HCT116 (cell line): ENCODE measurements around the gene HEATR3. TPM values are rescaled to one million over a fixed set of nuclear protein-coding genes. Genes with fewer than 3 reads are reported as not detected.

ENCODE experiments used
- ATAC-seq: fragments of 200-7000 bp; cut with Tn5 transposase; 2 replicates; pipeline ENCODE4 v1.9.1; 2020; ENCODE audit warnings: mild to moderate bottlenecking, moderate library complexity
- BruUV-seq: library from RNA; stranded (reverse); fragments of 400-500 nt; replicated peaks from 2 replicates; lab custom pipeline; 2021; lab: Mats Ljungman, UMichigan
- CTCF ChIA-PET: fragments of 300-600 bp; sonication (Branson Sonifier 250); formaldehyde crosslinking; loops from one replicate; lab custom pipeline; 2021; ENCODE audit warnings: antibody characterized with exemption; lab: Charles Lee
- POLR2A ChIA-PET: fragments of 300-600, 350-600 bp; sonication (Branson Sonifier 250); formaldehyde crosslinking; loops from one replicate; lab custom pipeline; 2021; ENCODE audit warnings: antibody characterized with exemption; lab: Charles Lee
- RAD21 ChIA-PET, 2 experiments: fragments of 300-600 bp; sonication (Branson Sonifier 250); formaldehyde crosslinking; loops; one replicate each; lab custom pipeline; 2023; ENCODE audit warnings: low total read pairs in 2 of 2; ENCODE audit not compliant: uncharacterized antibody in 2 of 2, unreplicated experiment in 2 of 2, low non-redundant PET in 1 of 2; lab: Charles Lee
- DNase-seq: peaks from one replicate; pipeline ENCODE4 v3.0.0-alpha.2; 2010; ENCODE audit warnings: low read depth, low spot score
- H2AFZ ChIP-seq: fragments of 200-600 bp; shearing (Covaris generic), sonication (generic); 2 replicates; pipeline ENCODE4 v1.6.1; 2017; ENCODE audit warnings: low read depth, mixed run types, mixed read lengths, antibody characterized with exemption, low read length; ENCODE audit not compliant: poor library complexity, severe bottlenecking
- H3K27ac ChIP-seq: 2 replicates; pipeline ENCODE4 v1.5.1; 2012; ENCODE audit warnings: low read depth, low read length
- H3K27me3 ChIP-seq: fragments of 200-600 bp; sonication (generic); 2 replicates; pipeline ENCODE4 v1.6.1; 2016; ENCODE audit warnings: mixed run types, low read length, mixed read lengths; ENCODE audit not compliant: insufficient read depth
- H3K36me3 ChIP-seq, 2 experiments: fragments of 200-500 bp in 1 of 2; fragments of 200-600 bp in 1 of 2; sonication (Bioruptor generic) in 1 of 2; sonication (generic) in 1 of 2; 2 replicates each; pipeline versions ENCODE4 v1.5.1 to v1.6.1; 2014 to 2016; ENCODE audit warnings: low read length in 2 of 2, inconsistent platforms in 1 of 2, mixed read lengths in 1 of 2, mixed run types in 1 of 2; ENCODE audit not compliant: insufficient read depth in 2 of 2, control insufficient read depth in 1 of 2
- H3K4me1 ChIP-seq, 2 experiments: fragments of 200-600 bp in 1 of 2; sonication (generic) in 1 of 2; 2 replicates each; pipeline versions ENCODE4 v1.5.1 to v1.6.1; 2012 to 2017; ENCODE audit warnings: low read length in 2 of 2, inconsistent platforms in 1 of 2, mild to moderate bottlenecking in 1 of 2, mixed read lengths in 1 of 2, mixed run types in 1 of 2, moderate library complexity in 1 of 2; ENCODE audit not compliant: insufficient read depth in 2 of 2, control insufficient read depth in 1 of 2
- H3K4me2 ChIP-seq: fragments of 200-600 bp; sonication (generic); 2 replicates; pipeline ENCODE4 v1.6.1; 2017; ENCODE audit warnings: mixed run types, low read length, mixed read lengths
- H3K4me3 ChIP-seq, 2 experiments: fragments of 200-600 bp in 1 of 2; sonication (generic) in 1 of 2; replicated peaks in 1 of 2; 2 replicates each; pipeline ENCODE4 v1.5.1; 2011 to 2016; ENCODE audit warnings: low read length in 2 of 2, control low read depth in 1 of 2, low read depth in 1 of 2, mild to moderate bottlenecking in 1 of 2, mixed read lengths in 1 of 2, mixed run types in 1 of 2
- H3K79me2 ChIP-seq: fragments of 200-600 bp; sonication (generic); 2 replicates; pipeline ENCODE4 v1.6.1; 2017; ENCODE audit warnings: mild to moderate bottlenecking, mixed run types, low read length, moderate library complexity, mixed read lengths; ENCODE audit not compliant: insufficient read depth
- H3K9ac ChIP-seq: fragments of 200-600 bp; sonication (generic); 2 replicates; pipeline ENCODE4 v1.6.1; 2016; ENCODE audit warnings: low read length, mixed read lengths
- H3K9me2 ChIP-seq: fragments of 200-600 bp; sonication (generic), shearing (Covaris generic); 2 replicates; pipeline ENCODE4 v1.6.1; 2017; ENCODE audit warnings: mixed run types, mild to moderate bottlenecking, moderate library complexity; ENCODE audit not compliant: insufficient read depth
- H3K9me3 ChIP-seq, 2 experiments: fragments of 200-500 bp in 1 of 2; fragments of 200-600 bp in 1 of 2; sonication (Bioruptor generic) in 1 of 2; sonication (generic) in 1 of 2; 2 replicates each; pipeline ENCODE4 v1.6.1; 2014 to 2017; ENCODE audit warnings: low read length in 2 of 2, mixed read lengths in 2 of 2, inconsistent platforms in 1 of 2, low read depth in 1 of 2, mild to moderate bottlenecking in 1 of 2, mixed run types in 1 of 2, moderate library complexity in 1 of 2; ENCODE audit not compliant: control insufficient read depth in 1 of 2, insufficient read depth in 1 of 2
- H4K20me1 ChIP-seq: fragments of 200-600 bp; sonication (generic), shearing (Covaris generic); 2 replicates; pipeline ENCODE4 v1.6.1; 2017; ENCODE audit warnings: mixed run types, mild to moderate bottlenecking, moderate library complexity; ENCODE audit not compliant: insufficient read depth
- CBX3 ChIP-seq: IDR thresholded peaks from 2 replicates; pipeline ENCODE4 v1.6.1; 2012; ENCODE audit warnings: low read depth
- CEBPB ChIP-seq: IDR thresholded peaks from 2 replicates; pipeline ENCODE4 v1.6.1; 2012; ENCODE audit warnings: low read depth
- CTCF ChIP-seq, 3 experiments: fragments of 200-600 bp in 1 of 3; sonication (generic) in 1 of 3; IDR thresholded peaks in 2 of 3; conservative IDR thresholded peaks in 1 of 3; 2 replicates each; pipeline ENCODE4 v1.5.1; 2012 to 2017; ENCODE audit warnings: low read depth in 2 of 3, low read length in 2 of 3, antibody characterized with exemption in 1 of 3, borderline replicate concordance in 1 of 3, control low read depth in 1 of 3, mild to moderate bottlenecking in 1 of 3, mixed read lengths in 1 of 3, mixed run types in 1 of 3, moderate library complexity in 1 of 3; ENCODE audit not compliant: insufficient read depth in 1 of 3
- EGR1 ChIP-seq: IDR thresholded peaks from 2 replicates; pipeline ENCODE4 v1.6.1; 2012; ENCODE audit warnings: low read depth
- EZH2 ChIP-seq: fragments of 200-600 bp; sonication (generic); IDR thresholded peaks from 2 replicates; pipeline ENCODE4 v1.6.1; 2017; ENCODE audit warnings: antibody characterized with exemption, mixed run types
- EZH2phosphoT487 ChIP-seq: fragments of 200-600 bp; IDR thresholded peaks from 2 replicates; pipeline ENCODE4 v1.6.1; 2018; ENCODE audit warnings: antibody characterized with exemption, borderline replicate concordance
- FOSL1 ChIP-seq: IDR thresholded peaks from 2 replicates; pipeline ENCODE4 v1.6.1; 2012; ENCODE audit warnings: low read depth
- POLR2AphosphoS5 ChIP-seq: IDR thresholded peaks from 2 replicates; pipeline ENCODE4 v1.6.1; 2011; ENCODE audit warnings: mild to moderate bottlenecking, low read depth, low read length, moderate library complexity
- RAD21 ChIP-seq: IDR thresholded peaks from 2 replicates; pipeline ENCODE4 v1.6.1; 2012; ENCODE audit warnings: low read depth, mild to moderate bottlenecking
- TCF7L2 ChIP-seq: IDR thresholded peaks from 2 replicates; pipeline ENCODE4 v1.7.0; 2011; ENCODE audit warnings: borderline replicate concordance, inconsistent platforms; ENCODE audit not compliant: insufficient read depth, insufficient read length; ENCODE audit errors: extremely low read depth
- YY1 ChIP-seq: IDR thresholded peaks from 2 replicates; pipeline ENCODE4 v1.6.1; 2011; ENCODE audit warnings: low read length, low read depth, moderate library complexity, mild to moderate bottlenecking; ENCODE audit not compliant: insufficient replicate concordance; ENCODE audit errors: extremely low read depth
- ZBTB33 ChIP-seq: IDR thresholded peaks from 2 replicates; pipeline ENCODE4 v1.6.1; 2011; ENCODE audit warnings: mild to moderate bottlenecking, low read length, moderate library complexity; ENCODE audit not compliant: insufficient replicate concordance; ENCODE audit errors: extremely low read depth
- ZFX ChIP-seq: fragments of 450-650 bp; IDR thresholded peaks from 2 replicates; pipeline ENCODE4 v1.6.1; 2017
- ZNF274 ChIP-seq: fragments of 200-500 bp; sonication (Bioruptor generic); IDR thresholded peaks from 2 replicates; pipeline ENCODE4 v1.6.1; 2014; ENCODE audit warnings: mild to moderate bottlenecking, low read depth, low read length, inconsistent platforms
- intact Hi-C: fragments of 100-400 bp; cut with micrococcal nuclease; formaldehyde crosslinking; loops from 2 replicates; pipeline ENCODE4 v1.10.0; 2022
- total RNA-seq: library from RNA; stranded (reverse); gene quantifications from one replicate; pipeline ENCODE4 v1.2.1, GENCODE V29; 2021; ENCODE audit not compliant: unreplicated experiment
- TF ChIP-seq, protein P1 (sequence below): IDR thresholded peaks from 2 replicates; pipeline ENCODE4 v1.6.1; 2012
- TF ChIP-seq, protein P2 (sequence below): IDR thresholded peaks from 2 replicates; pipeline ENCODE4 v1.6.1; 2012

HEATR3 gene
- total RNA-seq, 1 experiment from 2014 or later, result 16.3 TPM

DNA sequence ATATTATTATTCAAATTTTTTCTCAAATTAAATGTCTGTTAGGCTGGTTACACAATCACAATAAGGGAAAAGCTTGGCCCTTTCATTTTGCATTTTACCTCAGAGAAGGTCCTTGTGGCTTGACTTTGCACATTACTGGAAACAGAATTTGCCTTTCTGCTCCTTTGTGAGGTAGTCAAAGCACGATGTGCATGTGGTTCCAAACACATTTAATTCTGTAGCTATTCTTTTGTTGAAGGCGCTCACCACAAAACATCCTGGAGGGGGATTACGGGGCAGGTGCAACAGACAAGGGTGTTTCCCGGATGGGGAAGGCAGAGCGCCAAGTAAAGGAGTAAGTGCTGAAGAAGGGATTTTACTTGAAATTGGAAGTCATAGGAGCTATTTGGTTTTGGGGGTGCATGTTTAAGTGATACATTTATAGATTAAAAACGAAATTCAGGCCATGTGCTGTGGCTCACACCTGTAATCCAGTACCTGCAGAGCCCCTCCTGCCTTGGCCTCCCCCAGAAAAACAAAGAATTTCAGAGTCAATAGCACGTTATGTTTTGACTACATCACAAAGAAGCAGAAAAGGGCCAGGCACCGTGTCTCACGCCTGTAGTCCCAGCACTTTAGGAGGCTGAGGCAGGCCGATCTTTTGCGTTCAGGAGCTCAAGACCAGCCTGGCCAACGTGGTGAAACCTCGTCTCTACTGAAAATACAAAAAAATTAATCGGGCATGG lies 56.1 kb downstream of the HEATR3 start:
- Histone ChIP-seq H3K4me1 (no peaks in the 10 kb centered on the region), H3K27ac (no peak overlapping the region), H3K9ac (no peak overlapping the region), H4K20me1 (no peaks in the 10 kb centered on the region), H3K27me3 (no peaks in the 10 kb centered on the region), H3K4me2 (no peak overlapping the region), H2AFZ (no peak overlapping the region), H3K36me3 (no peaks in the 10 kb centered on the region), H3K9me2 (no peaks in the 10 kb centered on the region), H3K9me3 (no peaks in the 10 kb centered on the region)
- no peak for DNase-seq
- ATAC-seq, result no peak
- intact Hi-C loops, result no loop called here
- RAD21 ChIA-PET, result no interaction called here
- TF ChIP-seq, protein P1, sequence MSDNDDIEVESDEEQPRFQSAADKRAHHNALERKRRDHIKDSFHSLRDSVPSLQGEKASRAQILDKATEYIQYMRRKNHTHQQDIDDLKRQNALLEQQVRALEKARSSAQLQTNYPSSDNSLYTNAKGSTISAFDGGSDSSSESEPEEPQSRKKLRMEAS, result no peak
- no peak for TF ChIP-seq CBX3
- TF ChIP-seq FOSL1, result no peak
- no peak for TF ChIP-seq CEBPB
- TF ChIP-seq ZFX, result no peak
- no peak for TF ChIP-seq YY1
- TF ChIP-seq EZH2phosphoT487, result no peak
- no peak for TF ChIP-seq TCF7L2
- no peak for TF ChIP-seq RAD21
- no peak for TF ChIP-seq EGR1
- TF ChIP-seq EZH2, result no peak
- TF ChIP-seq POLR2AphosphoS5, result no peak
- TF ChIP-seq, all 23 proteins: peak for 0
- no TSS peak for BruUV-seq
- Histone ChIP-seq H3K4me3 (no peak overlapping the region), H3K79me2 (no peaks in the 10 kb centered on the region)
- POLR2A ChIA-PET, result no interaction called here
- CTCF ChIA-PET, result no interaction called here

- Histone ChIP-seq H3K9me2 (no peaks in the 10 kb centered on the region), H2AFZ (no peak overlapping the region), H3K36me3 (no peaks in the 10 kb centered on the region), H4K20me1 (no peaks in the 10 kb centered on the region), H3K79me2 (no peaks in the 10 kb centered on the region), H3K4me1 (no peaks in the 10 kb centered on the region), H3K27ac (no peak overlapping the region), H3K9ac (no peak overlapping the region), H3K9me3 (no peaks in the 10 kb centered on the region), H3K27me3 (no peaks in the 10 kb centered on the region), H3K4me3 (no peak overlapping the region), H3K4me2 (no peak overlapping the region)
- ChIA-PET POLR2A (no interaction called here), RAD21 (no interaction called here), CTCF (no interaction called here)
- no peak for ATAC-seq
- no TSS peak for BruUV-seq
- intact Hi-C loops, result no loop called here
- DNase-seq, result no peak
- TF ChIP-seq ZFX, result no peak
- TF ChIP-seq CBX3, result no peak
- TF ChIP-seq, protein P1, result no peak
- TF ChIP-seq ZBTB33, result no peak
- TF ChIP-seq CTCF (IDR thresholded peaks at IDR 0.05 in 2 of 3, conservative IDR thresholded peaks at IDR 0.05 in 1 of 3; ENCODE audit: borderline replicate concordance in 1 of 3, insufficient read depth in 1 of 3, low read depth in 2 of 3, low read length in 2 of 3), result no peak
- TF ChIP-seq, protein P2, sequence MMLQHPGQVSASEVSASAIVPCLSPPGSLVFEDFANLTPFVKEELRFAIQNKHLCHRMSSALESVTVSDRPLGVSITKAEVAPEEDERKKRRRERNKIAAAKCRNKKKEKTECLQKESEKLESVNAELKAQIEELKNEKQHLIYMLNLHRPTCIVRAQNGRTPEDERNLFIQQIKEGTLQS, result no peak
- TF ChIP-seq ZNF274, result no peak
- no peak for TF ChIP-seq YY1
These were observed 57.6 kb downstream of the HEATR3 start for GRCh38 chr16:50123417-50123816.
